Measurements from ENCODE around the gene KCMF1. TPM values are rescaled to one million over a fixed set of nuclear protein-coding genes. Genes with fewer than 3 reads are reported as not detected.

The KCMF1 gene
- total RNA-seq, 6 donors from 2014 or later: 6.3 to 76.6 (median 47.8) TPM

GRCh38 chr2:84965827-84966226, 5.1 kb upstream of the KCMF1 start:
- H3K36me3 ChIP-seq: peaks cover 0 to 13% (median 0%) of the 10 kb centered on the region in 4 donors
- H3K4me1 ChIP-seq: peaks cover 20 to 44% (median 33%) of the 10 kb centered on the region in 4 donors
- no peaks in the 10 kb centered on the region for H3K9me3 ChIP-seq
- no peak overlapping the region for H3K4me3 ChIP-seq
- TF ChIP-seq POLR2AphosphoS5 (IDR thresholded peaks at IDR 0.05) (no peak), POLR2A (IDR thresholded peaks at IDR 0.05) (no peak), CTCF (IDR thresholded peaks at IDR 0.05) (no peak), EP300 (IDR thresholded peaks at IDR 0.05) (no peak)
- no peaks in the 10 kb centered on the region for H3K27me3 ChIP-seq
- ATAC-seq (ENCODE audit: low FRiP score in 2 of 2): no peak
- H3K27ac ChIP-seq: no peak overlapping the region
- 95 to 96% methylated on average over 9 of the region's 9 CpGs for WGBS, 2 donors
- DNase-seq: no peak

GRCh38 chr2:84966731-84967130, 4.2 kb upstream of the KCMF1 start:
- H3K27me3 ChIP-seq: no peaks in the 10 kb centered on the region
- TF ChIP-seq CTCF (IDR thresholded peaks at IDR 0.05) (no peak), POLR2AphosphoS5 (IDR thresholded peaks at IDR 0.05) (no peak), POLR2A (IDR thresholded peaks at IDR 0.05) (no peak), EP300 (IDR thresholded peaks at IDR 0.05) (no peak)
- H3K9me3 ChIP-seq: no peaks in the 10 kb centered on the region
- peaks cover 20 to 44% (median 33%) of the 10 kb centered on the region in 4 donors for H3K4me1 ChIP-seq
- H3K4me3 ChIP-seq: no peak overlapping the region
- DNase-seq: no peak
- peaks cover 0 to 10% (median 0%) of the 10 kb centered on the region in 4 donors for H3K36me3 ChIP-seq
- no peak for ATAC-seq (ENCODE audit: low FRiP score in 2 of 2)
- no peak overlapping the region for H3K27ac ChIP-seq
- 79 to 87% methylated on average over 7 of the region's 7 CpGs for WGBS, 2 donors

GRCh38 chr2:84969511-84970209, 1.3 kb upstream of the KCMF1 start:
- Histone ChIP-seq H3K27ac (peak overlapping the region; percentile 90 to 99 (median 96)), H3K36me3 (peaks cover 0 to 10% (median 0%) of the 10 kb centered on the region in 4 donors), H3K9me3 (no peaks in the 10 kb centered on the region), H3K4me3 (peak overlapping the region; percentile 27 to 92 (median 80)), H3K27me3 (no peaks in the 10 kb centered on the region), H3K4me1 (peaks cover 30 to 49% (median 42%) of the 10 kb centered on the region in 4 donors)
- WGBS, 2 donors: 4% methylated on average over 10 of the region's 10 CpGs
- DNase-seq (no peak), ATAC-seq (ENCODE audit: low FRiP score in 2 of 2) (no peak)
- TF ChIP-seq POLR2AphosphoS5 (IDR thresholded peaks at IDR 0.05): peak in 1 of 2 donors; percentile 0
- TF ChIP-seq EP300 (IDR thresholded peaks at IDR 0.05): peak in 1 of 4 donors; percentile 6
- no peak for TF ChIP-seq POLR2A (IDR thresholded peaks at IDR 0.05)

GRCh38 chr2:84970210-84970867, 622 bp upstream of the KCMF1 start:
- H3K9me3 ChIP-seq: no peaks in the 10 kb centered on the region
- peak overlapping the region; percentile 90 to 99 (median 96) for H3K27ac ChIP-seq
- no peaks in the 10 kb centered on the region for H3K27me3 ChIP-seq
- TF ChIP-seq EP300 (IDR thresholded peaks at IDR 0.05): no peak
- TF ChIP-seq CTCF (IDR thresholded peaks at IDR 0.05): peak in 1 of 6 experiments; percentile 36
- peak; percentile 11 to 14 for TF ChIP-seq POLR2AphosphoS5 (IDR thresholded peaks at IDR 0.05)
- peak in 3 of 4 donors; percentile 21 to 63 (median 48) for TF ChIP-seq POLR2A (IDR thresholded peaks at IDR 0.05)
- ATAC-seq (ENCODE audit: low FRiP score in 2 of 2): peak; percentile 81 to 83
- DNase-seq: peak; percentile 60 to 95
- peaks cover 0 to 10% (median 0%) of the 10 kb centered on the region in 4 donors for H3K36me3 ChIP-seq
- H3K4me3 ChIP-seq: peak overlapping the region; percentile 27 to 92 (median 80)
- peaks cover 35 to 55% (median 44%) of the 10 kb centered on the region in 4 donors for H3K4me1 ChIP-seq
- 0% methylated on average over 16 to 25 of the region's 65 CpGs for WGBS, 2 donors

- WGBS, 2 donors: 0% methylated on average over 6 to 25 of the region's 99 CpGs
- peaks cover 40 to 62% (median 55%) of the 10 kb centered on the region in 4 donors for H3K4me1 ChIP-seq
- peak; percentile 55 to 94 for DNase-seq
- peak overlapping the region; percentile 69 to 92 (median 80) for H3K4me3 ChIP-seq
- TF ChIP-seq POLR2A (IDR thresholded peaks at IDR 0.05): peak in 1 of 4 donors; percentile 18
- no peak for TF ChIP-seq POLR2AphosphoS5 (IDR thresholded peaks at IDR 0.05)
- TF ChIP-seq CTCF (IDR thresholded peaks at IDR 0.05): no peak
- no peak for TF ChIP-seq EP300 (IDR thresholded peaks at IDR 0.05)
- peak overlapping the region; percentile 90 to 99 (median 98) for H3K27ac ChIP-seq
- no peaks in the 10 kb centered on the region for H3K27me3 ChIP-seq
- peaks cover 0 to under 1% (median 0%) of the 10 kb centered on the region in 4 donors for H3K36me3 ChIP-seq
- H3K9me3 ChIP-seq: no peaks in the 10 kb centered on the region
- peak; percentile 69 to 76 for ATAC-seq (ENCODE audit: low FRiP score in 2 of 2)
Observed at GRCh38 chr2:84971510-84972206, 697 bp downstream of the KCMF1 start.

All from upper lobe of left lung (tissue), 6 donors.